ENCODE data around the gene SCN8A.
"Not testable (repeated sequence)": the region's sequence is repeated elsewhere in the genome, so short reads cannot be mapped to it uniquely, and the experiment has no call there.

The SCN8A gene

DNA sequence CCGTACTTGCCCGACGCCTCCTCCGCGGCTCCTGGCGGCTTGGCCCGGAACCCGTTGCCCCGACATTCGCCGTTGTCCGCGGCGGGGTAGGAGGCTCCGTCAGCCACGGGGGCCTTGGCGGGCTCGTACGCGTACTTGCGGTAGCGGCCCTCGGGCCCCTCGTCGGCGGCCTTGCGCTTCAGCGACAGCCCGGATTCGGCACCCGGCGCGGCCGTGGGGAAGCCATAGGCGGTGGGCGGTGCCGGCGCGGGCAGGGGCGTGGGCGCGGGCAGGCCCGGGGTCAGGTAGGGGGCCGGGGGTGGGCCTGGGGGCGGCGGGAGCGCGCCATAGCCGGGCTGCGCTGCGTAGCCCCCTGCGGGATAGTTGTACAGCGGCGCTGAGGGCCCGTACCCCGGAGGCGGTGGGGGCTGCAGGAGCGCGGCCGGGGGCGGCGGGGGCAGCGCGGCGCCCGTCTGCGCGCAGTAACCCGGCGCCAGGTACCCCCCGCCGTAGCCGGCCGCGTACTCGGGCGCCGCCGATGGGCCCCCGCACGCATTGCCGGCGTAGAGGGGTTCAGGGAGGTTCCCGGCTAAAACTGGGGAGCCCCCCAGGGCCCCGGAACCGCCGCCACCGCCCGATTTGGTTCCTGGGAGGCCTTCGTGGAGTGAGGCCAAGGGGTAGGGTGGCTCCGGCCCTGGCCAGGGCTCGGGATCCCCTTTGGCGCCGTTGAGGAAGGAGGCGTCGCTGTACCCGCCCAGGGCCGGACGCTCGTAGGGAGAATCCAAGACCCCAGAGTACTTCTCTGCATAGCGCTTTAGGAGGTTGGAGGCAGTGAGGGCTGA is 230.6 kb downstream of the SCN8A start:
- H3K9ac ChIP-seq (ENCODE audit: low read depth, low read length) = peak overlapping the region; percentile 65

DNA sequence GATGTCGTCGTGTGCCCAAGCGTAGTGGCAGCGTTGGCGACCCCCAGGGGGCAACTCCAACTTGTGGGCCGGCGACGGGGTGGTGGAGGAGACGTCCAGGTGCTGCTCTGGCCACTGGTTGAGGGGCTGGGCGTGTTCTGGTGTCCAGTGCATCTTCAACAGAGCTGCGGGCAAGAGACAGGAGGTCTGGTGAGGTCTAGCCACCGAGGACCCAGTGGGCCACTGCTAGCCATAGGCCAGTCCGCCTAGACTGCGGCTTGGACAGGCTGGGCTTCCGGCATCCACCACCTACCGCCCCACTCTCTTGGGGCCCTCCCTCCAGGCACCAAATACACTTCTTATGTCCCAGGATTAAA is 231.2 kb downstream of the SCN8A start:
- Histone ChIP-seq H3K4me1 (ENCODE audit: control insufficient read depth, insufficient read depth, low read length) (no peaks in the 10 kb centered on the region; the same call in 1 of the 2 replicates), H3K27me3 (ENCODE audit: control insufficient read depth, insufficient read depth, low read length) (peaks cover 7% of the 10 kb centered on the region), H3K36me3 (ENCODE audit: control insufficient read depth, insufficient read depth, low read length) (no peaks in the 10 kb centered on the region), H3K9me3 (ENCODE audit: control insufficient read depth, insufficient read depth, low read length) (no peaks in the 10 kb centered on the region), H3K4me3 (ENCODE audit: low read depth, low read length) (peak overlapping the region; percentile 76), H3K27ac (ENCODE audit: low read depth, low read length) (no peak overlapping the region), H3K9ac (ENCODE audit: low read depth, low read length) (no peak overlapping the region)

More for the DNA sequence above, 230.6 kb downstream of the SCN8A start:
- Histone ChIP-seq H3K36me3 (ENCODE audit: control insufficient read depth, insufficient read depth, low read length) (no peaks in the 10 kb centered on the region), H3K27me3 (ENCODE audit: control insufficient read depth, insufficient read depth, low read length) (peaks cover 10% of the 10 kb centered on the region), H3K4me3 (ENCODE audit: low read depth, low read length) (peak overlapping the region; percentile 76), H3K9me3 (ENCODE audit: control insufficient read depth, insufficient read depth, low read length) (no peaks in the 10 kb centered on the region), H3K27ac (ENCODE audit: low read depth, low read length) (peak overlapping the region; percentile 66), H3K4me1 (ENCODE audit: control insufficient read depth, insufficient read depth, low read length) (no peaks in the 10 kb centered on the region; the same call in 1 of the 2 replicates)

DNA sequence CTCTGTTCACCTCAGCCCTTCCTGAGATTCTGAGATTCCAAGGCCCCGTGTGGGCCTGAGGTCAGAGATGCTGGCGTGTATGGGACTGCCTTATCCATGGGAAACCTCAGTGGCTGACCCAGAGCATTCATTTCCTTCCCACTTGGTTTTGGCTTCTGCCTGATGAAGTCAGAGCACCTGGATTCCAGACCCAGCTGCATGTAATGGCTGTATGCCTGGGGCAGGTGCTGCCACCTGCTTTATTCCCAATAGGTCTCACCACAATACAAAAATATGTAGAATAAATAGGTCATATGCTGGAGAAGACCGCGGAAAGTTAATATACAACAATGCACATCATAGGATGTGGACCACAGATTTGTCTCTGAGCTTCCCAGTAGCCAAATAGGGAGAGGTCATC is 231.9 kb downstream of the SCN8A start:
- Histone ChIP-seq H3K9me3 (ENCODE audit: control insufficient read depth, insufficient read depth, low read length) (no peaks in the 10 kb centered on the region), H3K27ac (ENCODE audit: low read depth, low read length) (no peak overlapping the region), H3K9ac (ENCODE audit: low read depth, low read length) (no peak overlapping the region), H3K4me1 (ENCODE audit: control insufficient read depth, insufficient read depth, low read length) (peaks cover 5% of the 10 kb centered on the region), H3K36me3 (ENCODE audit: control insufficient read depth, insufficient read depth, low read length) (no peaks in the 10 kb centered on the region), H3K4me3 (ENCODE audit: low read depth, low read length) (no peak overlapping the region), H3K27me3 (ENCODE audit: control insufficient read depth, insufficient read depth, low read length) (peaks cover 7% of the 10 kb centered on the region)

DNA sequence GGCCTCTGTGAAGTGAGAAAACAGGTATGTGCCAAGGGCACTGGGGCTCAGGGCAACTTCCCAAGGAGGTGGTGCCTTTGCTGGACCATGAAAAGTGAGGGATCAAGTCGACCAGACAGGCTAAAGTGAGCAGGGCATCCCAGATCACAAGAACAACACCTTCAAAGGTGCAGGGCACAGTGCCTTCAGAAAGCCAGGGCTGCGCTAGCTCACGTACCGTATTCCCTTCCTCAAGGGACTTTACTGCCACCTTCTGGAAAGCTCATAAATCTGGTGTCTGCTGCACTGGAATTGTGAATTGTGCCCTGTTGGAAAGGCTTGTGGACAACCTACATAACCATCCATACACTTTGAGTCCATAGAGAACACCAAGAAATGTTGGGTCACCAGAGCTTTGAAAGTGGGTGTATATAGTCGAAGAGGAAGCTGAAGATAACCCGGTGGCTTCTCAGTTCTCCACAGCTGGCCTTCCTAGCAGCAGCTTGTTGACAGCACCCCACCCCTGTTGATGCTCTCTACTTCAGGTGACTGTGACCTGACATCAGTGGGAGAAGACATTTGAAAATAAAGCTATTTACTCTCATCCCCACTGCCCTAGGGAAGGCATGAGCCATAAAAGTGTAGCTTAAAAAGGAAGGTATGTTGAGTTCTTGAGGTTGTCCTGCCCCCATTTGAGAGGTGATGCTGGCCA is 233.0 kb downstream of the SCN8A start:
- Histone ChIP-seq H3K36me3 (ENCODE audit: control insufficient read depth, insufficient read depth, low read length) (no peaks in the 10 kb centered on the region), H3K4me1 (ENCODE audit: control insufficient read depth, insufficient read depth, low read length) (peaks cover 15% of the 10 kb centered on the region), H3K27me3 (ENCODE audit: control insufficient read depth, insufficient read depth, low read length) (peaks cover 3% of the 10 kb centered on the region), H3K4me3 (ENCODE audit: low read depth, low read length) (no peak overlapping the region), H3K27ac (ENCODE audit: low read depth, low read length) (no peak overlapping the region), H3K9ac (ENCODE audit: low read depth, low read length) (no peak overlapping the region), H3K9me3 (ENCODE audit: control insufficient read depth, insufficient read depth, low read length) (no peaks in the 10 kb centered on the region)

DNA sequence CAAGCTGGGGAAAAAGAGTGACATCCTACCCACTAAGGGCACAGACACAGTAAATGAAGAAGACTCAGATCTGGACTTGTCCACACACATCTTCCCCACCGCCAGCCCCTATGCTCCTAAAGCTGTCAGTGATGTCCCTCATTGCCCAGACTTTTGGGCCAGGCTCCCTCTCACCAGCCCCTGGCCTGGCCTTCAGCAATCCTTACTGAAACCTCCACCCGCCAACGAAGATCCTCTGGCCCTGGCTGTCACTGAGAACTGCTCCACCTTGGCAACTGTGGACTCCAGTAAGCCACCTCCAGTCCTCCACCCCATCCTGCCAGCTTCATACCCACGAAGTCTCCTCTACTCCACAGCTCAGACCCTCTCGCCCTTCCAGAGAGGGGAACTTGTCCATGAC is 234.2 kb downstream of the SCN8A start:
- Histone ChIP-seq H3K4me3 (ENCODE audit: low read depth, low read length) (no peak overlapping the region), H3K36me3 (ENCODE audit: control insufficient read depth, insufficient read depth, low read length) (no peaks in the 10 kb centered on the region), H3K9ac (ENCODE audit: low read depth, low read length) (no peak overlapping the region), H3K9me3 (ENCODE audit: control insufficient read depth, insufficient read depth, low read length) (no peaks in the 10 kb centered on the region), H3K27ac (ENCODE audit: low read depth, low read length) (no peak overlapping the region), H3K4me1 (ENCODE audit: control insufficient read depth, insufficient read depth, low read length) (peaks cover 23% of the 10 kb centered on the region), H3K27me3 (ENCODE audit: control insufficient read depth, insufficient read depth, low read length) (no peaks in the 10 kb centered on the region)

DNA sequence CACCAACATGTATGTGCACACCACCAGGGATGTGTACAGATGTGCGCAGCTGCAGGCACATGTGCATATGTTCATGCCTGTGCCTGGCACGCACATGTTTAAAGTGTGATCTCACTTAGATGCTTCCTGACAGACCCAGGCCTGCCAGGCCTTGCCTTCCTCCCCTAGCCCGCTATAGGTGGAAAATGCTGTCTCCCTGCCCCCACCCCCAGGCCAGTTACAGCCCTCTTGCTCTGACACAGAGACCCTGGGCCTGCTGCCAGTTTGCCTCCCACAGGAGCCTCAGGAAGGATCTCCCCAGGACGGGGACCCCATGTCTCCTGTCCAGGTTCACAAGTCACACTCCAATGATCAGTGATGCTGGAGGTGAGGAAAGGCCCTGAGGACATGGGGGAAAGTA is 235.8 kb downstream of the SCN8A start:
- Histone ChIP-seq H3K9ac (ENCODE audit: low read depth, low read length) (no peak overlapping the region), H3K4me3 (ENCODE audit: low read depth, low read length) (no peak overlapping the region), H3K4me1 (ENCODE audit: control insufficient read depth, insufficient read depth, low read length) (peaks cover 34% of the 10 kb centered on the region), H3K9me3 (ENCODE audit: control insufficient read depth, insufficient read depth, low read length) (no peaks in the 10 kb centered on the region), H3K27me3 (ENCODE audit: control insufficient read depth, insufficient read depth, low read length) (no peaks in the 10 kb centered on the region), H3K36me3 (ENCODE audit: control insufficient read depth, insufficient read depth, low read length) (no peaks in the 10 kb centered on the region), H3K27ac (ENCODE audit: low read depth, low read length) (no peak overlapping the region)

DNA sequence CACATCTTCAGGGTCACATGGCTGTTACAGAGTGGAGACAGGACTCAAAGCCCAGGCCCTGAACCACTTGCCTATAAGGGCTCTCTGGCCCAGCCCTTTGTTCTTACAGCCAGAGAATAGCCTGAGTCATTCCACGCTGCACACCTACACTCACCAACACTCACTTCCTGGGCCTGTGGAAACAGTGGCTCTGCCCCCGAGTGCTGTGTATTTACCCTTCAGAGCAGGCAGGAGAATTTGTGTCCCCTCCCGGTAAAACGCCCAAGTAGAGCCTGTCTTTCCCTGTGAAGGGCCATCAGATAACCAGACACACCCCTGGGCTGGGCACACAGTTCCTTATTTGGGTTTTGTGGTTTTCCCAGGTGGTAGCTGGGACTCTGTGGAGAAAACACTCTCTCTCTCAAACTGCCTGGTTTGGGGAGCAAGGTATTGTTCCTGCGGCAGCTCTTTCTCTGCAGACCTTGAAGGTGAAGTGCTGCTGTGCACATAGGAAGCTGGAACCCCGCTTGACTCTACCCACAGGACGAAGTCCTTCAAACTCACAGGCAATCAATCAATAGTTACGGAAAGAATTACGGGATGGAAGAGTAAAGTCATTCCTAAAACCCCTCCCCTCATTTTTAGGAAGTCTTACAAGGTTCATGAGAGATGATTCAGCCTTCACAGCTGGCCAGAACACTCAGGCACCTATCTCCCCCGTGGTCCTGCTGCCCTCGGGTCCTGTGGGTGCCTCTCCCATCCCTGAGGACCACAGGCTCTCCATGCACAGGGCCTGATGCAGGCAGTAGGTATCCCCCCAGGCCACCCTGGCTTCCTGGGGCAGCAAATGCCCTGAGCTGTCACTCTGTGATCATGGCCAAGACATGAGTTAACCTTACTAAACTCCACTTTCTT is 237.1 kb downstream of the SCN8A start:
- H3K4me3 ChIP-seq (ENCODE audit: low read depth, low read length) = no peak overlapping the region
- peak overlapping the region; percentile 81 for H3K27ac ChIP-seq (ENCODE audit: low read depth, low read length)
- H3K9ac ChIP-seq (ENCODE audit: low read depth, low read length) = no peak overlapping the region
- H3K36me3 ChIP-seq (ENCODE audit: control insufficient read depth, insufficient read depth, low read length) = no peaks in the 10 kb centered on the region
- H3K9me3 ChIP-seq (ENCODE audit: control insufficient read depth, insufficient read depth, low read length) = no peaks in the 10 kb centered on the region
- H3K4me1 ChIP-seq (ENCODE audit: control insufficient read depth, insufficient read depth, low read length) = peaks cover 41% of the 10 kb centered on the region
- H3K27me3 ChIP-seq (ENCODE audit: control insufficient read depth, insufficient read depth, low read length) = no peaks in the 10 kb centered on the region

DNA sequence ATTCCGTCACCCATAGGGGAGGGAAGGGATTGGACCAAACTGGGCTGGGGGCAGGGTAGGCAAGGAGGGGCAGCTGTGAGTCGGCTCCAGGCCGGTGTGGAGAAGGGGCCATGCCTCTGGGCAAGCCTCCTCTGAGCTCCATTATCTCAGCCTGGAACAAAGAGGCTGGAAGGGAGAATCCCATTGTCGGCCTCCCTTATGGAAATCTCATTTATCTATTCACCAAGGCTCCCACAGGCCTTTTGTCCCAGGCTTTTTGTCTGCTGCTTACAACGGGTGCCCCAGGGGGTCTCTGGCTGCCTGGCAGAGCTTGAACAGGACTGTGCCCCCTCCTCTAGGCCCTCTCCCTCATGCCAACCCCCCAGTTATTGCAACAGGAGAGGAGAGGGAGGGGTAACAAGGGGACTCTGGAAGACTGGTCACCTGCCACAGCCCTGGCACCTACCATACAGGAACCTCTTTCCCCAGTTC is 238.0 kb downstream of the SCN8A start:
- Histone ChIP-seq H3K27ac (ENCODE audit: low read depth, low read length) (peak overlapping the region; percentile 81), H3K4me1 (ENCODE audit: control insufficient read depth, insufficient read depth, low read length) (peaks cover 41% of the 10 kb centered on the region), H3K27me3 (ENCODE audit: control insufficient read depth, insufficient read depth, low read length) (no peaks in the 10 kb centered on the region), H3K4me3 (ENCODE audit: low read depth, low read length) (no peak overlapping the region), H3K9ac (ENCODE audit: low read depth, low read length) (no peak overlapping the region), H3K36me3 (ENCODE audit: control insufficient read depth, insufficient read depth, low read length) (no peaks in the 10 kb centered on the region), H3K9me3 (ENCODE audit: control insufficient read depth, insufficient read depth, low read length) (no peaks in the 10 kb centered on the region)

DNA sequence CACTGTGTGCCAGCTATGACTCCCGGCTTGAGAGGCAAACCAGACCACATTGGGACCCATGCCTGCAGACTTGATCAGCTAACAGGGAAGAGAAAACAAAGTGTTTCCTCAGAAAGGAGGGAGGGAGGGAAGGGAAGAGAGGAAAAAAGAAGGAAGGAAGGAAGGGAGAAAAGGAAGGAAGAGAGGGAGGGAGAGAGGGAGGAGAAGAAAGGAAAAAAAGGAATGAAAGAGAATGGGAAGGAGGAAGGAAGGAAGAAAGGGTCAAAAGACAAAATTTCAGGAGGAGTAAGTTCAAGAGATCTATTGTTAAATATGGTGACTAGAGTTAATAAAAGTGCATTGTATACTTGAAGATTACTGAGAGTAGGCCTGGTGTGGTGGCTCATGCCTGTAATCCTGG is 238.6 kb downstream of the SCN8A start:
- Histone ChIP-seq H3K9ac (ENCODE audit: low read depth, low read length) (no peak overlapping the region), H3K9me3 (ENCODE audit: control insufficient read depth, insufficient read depth, low read length) (no peaks in the 10 kb centered on the region), H3K27ac (ENCODE audit: low read depth, low read length) (peak overlapping the region; percentile 81), H3K4me1 (ENCODE audit: control insufficient read depth, insufficient read depth, low read length) (peaks cover 41% of the 10 kb centered on the region), H3K27me3 (ENCODE audit: control insufficient read depth, insufficient read depth, low read length) (no peaks in the 10 kb centered on the region), H3K36me3 (ENCODE audit: control insufficient read depth, insufficient read depth, low read length) (no peaks in the 10 kb centered on the region), H3K4me3 (ENCODE audit: low read depth, low read length) (no peak overlapping the region)

DNA sequence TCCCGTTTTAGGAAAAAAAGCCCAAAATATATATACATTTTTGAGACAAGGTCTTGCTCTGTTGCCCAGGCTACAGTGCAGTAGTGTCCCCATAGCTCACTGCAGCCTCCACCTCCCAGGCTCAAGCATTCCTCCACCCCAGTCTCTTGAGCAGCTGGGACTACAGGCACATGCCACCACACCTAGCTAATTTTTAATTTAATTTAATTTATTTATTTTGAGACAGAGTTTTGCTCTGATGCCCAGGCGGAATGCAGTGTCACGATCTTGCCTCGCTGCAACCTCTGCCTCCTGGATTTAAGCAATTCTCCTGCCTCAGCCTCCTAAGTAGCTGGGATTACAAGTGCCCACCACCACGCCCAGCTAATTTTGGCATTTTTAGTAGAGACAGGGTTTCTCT is 240.8 kb downstream of the SCN8A start:
- not testable (repeated sequence) for H3K4me3 ChIP-seq (ENCODE audit: low read depth, low read length)

More for the DNA sequence above, 240.8 kb downstream of the SCN8A start:
- not testable (repeated sequence) for H3K36me3 ChIP-seq (ENCODE audit: control insufficient read depth, insufficient read depth, low read length); H3K27me3 ChIP-seq (ENCODE audit: control insufficient read depth, insufficient read depth, low read length); H3K27ac ChIP-seq (ENCODE audit: low read depth, low read length); H3K9me3 ChIP-seq (ENCODE audit: control insufficient read depth, insufficient read depth, low read length); H3K9ac ChIP-seq (ENCODE audit: low read depth, low read length)
- peaks cover 48% of the 10 kb centered on the region for H3K4me1 ChIP-seq (ENCODE audit: control insufficient read depth, insufficient read depth, low read length)

Data from HUES48 (cell line).